HL-60 (cell line): ENCODE measurements around the gene KCNMA1.

Experiments used
- DNase-seq, 2 experiments: peaks; one replicate each; pipeline ENCODE4 v3.0.0-alpha.2; 2010 to 2020; ENCODE audit warnings: low read depth in 1 of 2, low spot score in 1 of 2
- H3K27ac ChIP-seq: fragments of 250-450 bp; sonication (Bioruptor Pico); replicated peaks from 2 replicates; pipeline ENCODE4 v1.5.1; 2020; ENCODE audit warnings: mild to moderate bottlenecking, moderate library complexity
- H3K27me3 ChIP-seq: fragments of 250-450 bp; sonication (Bioruptor Pico); 2 replicates; pipeline ENCODE4 v1.5.1; 2021; ENCODE audit warnings: mild to moderate bottlenecking, moderate library complexity; ENCODE audit not compliant: insufficient read depth, poor library complexity, severe bottlenecking
- H3K4me3 ChIP-seq: replicated peaks from 2 replicates; pipeline ENCODE4 v1.5.1; 2011; ENCODE audit warnings: mild to moderate bottlenecking, control low read depth, low read length; ENCODE audit not compliant: insufficient read depth
- CTCF ChIP-seq: IDR thresholded peaks from one replicate; pipeline ENCODE4 v1.5.1; 2011; ENCODE audit warnings: low read length, control low read depth, inconsistent platforms; ENCODE audit not compliant: insufficient read depth
- GABPA ChIP-seq: IDR thresholded peaks from 2 replicates; pipeline ENCODE4 v1.6.1; 2012; ENCODE audit warnings: low read depth
- POLR2AphosphoS5 ChIP-seq: IDR thresholded peaks from 2 replicates; pipeline ENCODE4 v1.6.1; 2012; ENCODE audit warnings: low read depth
- REST ChIP-seq: IDR thresholded peaks from 2 replicates; pipeline ENCODE4 v1.6.1; 2012; ENCODE audit warnings: low read depth; ENCODE audit not compliant: insufficient replicate concordance
- SPI1 ChIP-seq: IDR thresholded peaks from 2 replicates; pipeline ENCODE4 v1.6.1; 2012; ENCODE audit warnings: low read depth, mild to moderate bottlenecking, borderline replicate concordance

Gene KCNMA1

GRCh38 chr10:77202857-77203256 is 434.8 kb downstream of the KCNMA1 start:
- DNase-seq, result no peak
- H3K27me3 ChIP-seq, result peaks cover 6% of the 10 kb centered on the region
- no peak for TF ChIP-seq REST
- TF ChIP-seq POLR2AphosphoS5, result no peak
- TF ChIP-seq GABPA, result no peak
- no peak for TF ChIP-seq CTCF
- TF ChIP-seq SPI1, result no peak
- H3K27ac ChIP-seq, result no peak overlapping the region
- H3K4me3 ChIP-seq, result no peak overlapping the region

GRCh38 chr10:77201135-77202106 is 436.2 kb downstream of the KCNMA1 start:
- DNase-seq, result no peak
- TF ChIP-seq GABPA (no peak), REST (no peak), CTCF (no peak)
- Histone ChIP-seq H3K27me3 (peaks cover 6% of the 10 kb centered on the region), H3K4me3 (no peak overlapping the region), H3K27ac (no peak overlapping the region)

- no peak for DNase-seq
- TF ChIP-seq REST, result no peak
- TF ChIP-seq GABPA, result no peak
- TF ChIP-seq CTCF, result no peak
- TF ChIP-seq SPI1, result no peak
- no peak for TF ChIP-seq POLR2AphosphoS5
- no peak overlapping the region for H3K27ac ChIP-seq
- H3K27me3 ChIP-seq, result peaks cover 6% of the 10 kb centered on the region
- no peak overlapping the region for H3K4me3 ChIP-seq
Measured at GRCh38 chr10:77197544-77197943, 440.1 kb downstream of the KCNMA1 start.
